GM21723 (cell line): ENCODE data around the gene ARMC6.

Experiments
- ATAC-seq: cut with Tn5 transposase; IDR thresholded peaks from one replicate; pipeline ENCODE4 v1.9.1; 2021; ENCODE audit warnings: mild to moderate bottlenecking, moderate library complexity; ENCODE audit not compliant: unreplicated experiment

The ARMC6 gene

GRCh38 chr19:19054315-19054938 lies 21.0 kb downstream of the ARMC6 start:
- no peak for ATAC-seq

- ATAC-seq: no peak
Measured at GRCh38 chr19:19054939-19055440, 21.6 kb downstream of the ARMC6 start.

GRCh38 chr19:19055701-19056100 lies 22.3 kb downstream of the ARMC6 start:
- no peak for ATAC-seq

- no peak for ATAC-seq
Measured at GRCh38 chr19:19056636-19057275, 23.4 kb downstream of the ARMC6 start.

GRCh38 chr19:19057317-19057716 lies 23.9 kb downstream of the ARMC6 start:
- ATAC-seq: no peak

- no peak for ATAC-seq
Measured at GRCh38 chr19:19057720-19058119, 24.3 kb downstream of the ARMC6 start.

GRCh38 chr19:19059018-19059836 lies 25.8 kb downstream of the ARMC6 start:
- ATAC-seq: no peak

- ATAC-seq: no peak
Measured at GRCh38 chr19:19059837-19060611, 26.6 kb downstream of the ARMC6 start.

- ATAC-seq: no peak
Measured at GRCh38 chr19:19061506-19061905, 28.1 kb downstream of the ARMC6 start.

GRCh38 chr19:19062454-19063182 lies 29.2 kb downstream of the ARMC6 start:
- no peak for ATAC-seq

- ATAC-seq: peak; percentile 94
Measured at GRCh38 chr19:19063183-19064097, 30.0 kb downstream of the ARMC6 start, which contains the start of gene SLC25A42. Gene SLC25A42, plus strand, starts transcription at chr19:19063994. Its CDS starts 32,131 bp downstream, at chr19:19096125.

GRCh38 chr19:19064098-19064722 lies 30.8 kb downstream of the ARMC6 start:
- ATAC-seq: no peak

GRCh38 chr19:19064811-19065745 lies 31.7 kb downstream of the ARMC6 start:
- ATAC-seq: no peak

- ATAC-seq: no peak
Measured at GRCh38 chr19:19067276-19068072, 34.1 kb downstream of the ARMC6 start.

GRCh38 chr19:19068659-19069654 lies 35.6 kb downstream of the ARMC6 start:
- ATAC-seq: no peak

- no peak for ATAC-seq
Measured at GRCh38 chr19:19071897-19072296, 38.5 kb downstream of the ARMC6 start.
